Activated gamma-delta T cell treated with anti-CD3 and anti-CD28 coated beads, Interleukin-2, amount 50 U/mL, for 16 hours (primary cell): ENCODE results near the gene DVL1.
"Not testable (repeated sequence)": the region's sequence is repeated elsewhere in the genome, so short reads cannot be mapped to it uniquely, and the experiment has no call there.

Source experiments
- DNase-seq: peaks from one replicate; pipeline ENCODE4 v3.0.0-alpha.2; 2020; ENCODE audit warnings: low read depth

The DVL1 gene

GRCh38 chr1:1324524-1325287 is 24.5 kb downstream of the DVL1 start, which contains the start of the genes CPTP and INTS11:
TSS of gene CPTP (plus strand) at chr1:1324802. CDS start at chr1:1326911, 2,109 bp downstream.
TSS of gene INTS11 (minus strand) at chr1:1324660. CDS start at chr1:1324608, 52 bp downstream.
- DNase-seq = peak; percentile 93

- no peak for DNase-seq
Measured at GRCh38 chr1:1324084-1324523, 25.1 kb downstream of the DVL1 start.

GRCh38 chr1:1322952-1323351 is 26.3 kb downstream of the DVL1 start:
- no peak for DNase-seq

GRCh38 chr1:1322418-1322817 is 26.8 kb downstream of the DVL1 start:
- DNase-seq = no peak

GRCh38 chr1:1321477-1321876 is 27.7 kb downstream of the DVL1 start:
- DNase-seq = no peak

GRCh38 chr1:1320666-1321448 is 28.4 kb downstream of the DVL1 start:
- DNase-seq = no peak

- DNase-seq = no peak
Measured at GRCh38 chr1:1319646-1319941, 29.6 kb downstream of the DVL1 start.

- no peak for DNase-seq
Measured at GRCh38 chr1:1318777-1319645, 30.2 kb downstream of the DVL1 start.

- DNase-seq = no peak
Measured at GRCh38 chr1:1318131-1318652, 31.0 kb downstream of the DVL1 start.

GRCh38 chr1:1317420-1317819 is 31.8 kb downstream of the DVL1 start:
- no peak for DNase-seq

GRCh38 chr1:1316199-1316598 is 33.0 kb downstream of the DVL1 start:
- DNase-seq = not testable (repeated sequence)

- no peak for DNase-seq
Measured at GRCh38 chr1:1315435-1315954, 33.7 kb downstream of the DVL1 start.

GRCh38 chr1:1314678-1315335 is 34.4 kb downstream of the DVL1 start:
- no peak for DNase-seq

GRCh38 chr1:1314237-1314586 is 35.0 kb downstream of the DVL1 start:
- DNase-seq = no peak

GRCh38 chr1:1313500-1314236 is 35.5 kb downstream of the DVL1 start:
- no peak for DNase-seq

- no peak for DNase-seq
Measured at GRCh38 chr1:1312450-1313314, 36.5 kb downstream of the DVL1 start.

GRCh38 chr1:1311107-1312104 is 37.8 kb downstream of the DVL1 start:
- DNase-seq = no peak

GRCh38 chr1:1310476-1311053 is 38.7 kb downstream of the DVL1 start:
- DNase-seq = no peak
